Thymus (tissue), 11 donors: ENCODE results near the gene C16orf92. TPM values are rescaled to one million over a fixed set of nuclear protein-coding genes. Genes with fewer than 3 reads are reported as not detected.
"Not testable (repeated sequence)": the region's sequence is repeated elsewhere in the genome, so short reads cannot be mapped to it uniquely, and the experiment has no call there.

Experiments
- DNase-seq, 9 donors: peaks; one replicate each; pipeline ENCODE4 v3.0.0-alpha.2; 2013; ENCODE audit warnings: low spot score in 9 of 9, low read depth in 6 of 9, missing footprints in 1 of 9
- H3K27ac ChIP-seq, 2 donors: one replicate each; pipeline ENCODE4 v1.5.1; 2013; ENCODE audit warnings: control low read depth in 1 of 2, low read depth in 1 of 2, low read length in 1 of 2, mild to moderate bottlenecking in 1 of 2, moderate library complexity in 1 of 2
- H3K27me3 ChIP-seq, 2 donors: one replicate each; pipeline ENCODE4 v1.5.1; 2013; ENCODE audit warnings: low read length in 1 of 2; ENCODE audit not compliant: control insufficient read depth in 2 of 2, insufficient read depth in 1 of 2
- H3K36me3 ChIP-seq, 2 donors: one replicate each; pipeline ENCODE4 v1.5.1; 2013; ENCODE audit warnings: low read length in 1 of 2, mild to moderate bottlenecking in 1 of 2, moderate library complexity in 1 of 2; ENCODE audit not compliant: control insufficient read depth in 2 of 2, insufficient read depth in 2 of 2
- H3K4me1 ChIP-seq, 2 donors: one replicate each; pipeline ENCODE4 v1.5.1; 2013; ENCODE audit warnings: low read length in 2 of 2; ENCODE audit not compliant: control insufficient read depth in 2 of 2, insufficient read depth in 2 of 2
- H3K4me3 ChIP-seq, 2 donors: one replicate each; pipeline ENCODE4 v1.5.1; 2013; ENCODE audit warnings: low read length in 2 of 2, control low read depth in 1 of 2, mild to moderate bottlenecking in 1 of 2
- H3K9me3 ChIP-seq, 2 donors: one replicate each; pipeline ENCODE4 v1.5.1; 2013; ENCODE audit warnings: low read length in 1 of 2, mild to moderate bottlenecking in 1 of 2; ENCODE audit not compliant: control insufficient read depth in 2 of 2, insufficient read depth in 1 of 2
- WGBS: extraction: QIAGEN DNeasy Blood & Tissue Kit; methylation state at CpG from one replicate; pipeline ENCODE4 v1.1.7; 2013; 5-methylcytosine and 5-hydroxymethylcytosine counted together
- polyA plus RNA-seq: library from polyadenylated mRNA; stranded (reverse); fragments of 200-250 nt; gene quantifications from one replicate; pipeline ENCODE4 v1.2.3, GENCODE V29; 2013
- total RNA-seq: library from RNA; stranded (reverse); fragments of 120-200 nt; gene quantifications from one replicate; pipeline ENCODE4 v1.2.4, GENCODE V29; 2013
- donor health status: healthy.

Gene C16orf92
- total and polyA plus RNA-seq, 2 donors: not detected

GRCh38 chr16:30009085-30009862 is 13.7 kb upstream of the C16orf92 start:
- DNase-seq: no peak
- Histone ChIP-seq H3K4me3 (no peak overlapping the region), H3K9me3 (peaks cover 1 to 10% of the 10 kb centered on the region in 2 donors), H3K27me3 (peaks cover 29 to 61% of the 10 kb centered on the region in 2 donors), H3K27ac (no peak overlapping the region), H3K36me3 (peaks cover 9% of the 10 kb centered on the region in 2 donors), H3K4me1 (peaks cover 15 to 25% of the 10 kb centered on the region in 2 donors)
- 71% methylated on average over 26 of the region's 26 CpGs for WGBS

- 32% methylated on average over 34 of the region's 34 CpGs for WGBS
- H3K36me3 ChIP-seq: peaks cover 9% of the 10 kb centered on the region in 2 donors
Observed at GRCh38 chr16:30009990-30010843, 12.8 kb upstream of the C16orf92 start.

GRCh38 chr16:30010844-30011713 is 11.9 kb upstream of the C16orf92 start, which contains the start of gene DOC2A:
DOC2A (minus strand) TSS chr16:30011027; CDS start chr16:30010222, 805 bp downstream.
- peak within 1 kb of the TSS in 1 of 2 donors; percentile 53 for H3K4me3 ChIP-seq
- H3K4me1 ChIP-seq: peaks cover 7 to 12% of the 10 kb centered on the region in 2 donors
- WGBS: 1% methylated on average over 98 of the region's 99 CpGs
- H3K36me3 ChIP-seq: peaks cover under 1 to 5% of the 10 kb centered on the region in 2 donors
- H3K9me3 ChIP-seq: peaks cover 1 to 10% of the 10 kb centered on the region in 2 donors
- DNase-seq: peak in 1 of 9 donors; percentile 55
- H3K27ac ChIP-seq: no peak within 1 kb of the TSS
- peaks cover 29 to 67% of the 10 kb centered on the region in 2 donors for H3K27me3 ChIP-seq

More at GRCh38 chr16:30009990-30010843, 12.8 kb upstream of the C16orf92 start:
- Histone ChIP-seq H3K4me3 (peak overlapping the region in 1 of 2 donors; percentile 53), H3K27ac (no peak overlapping the region), H3K4me1 (peaks cover 7 to 15% of the 10 kb centered on the region in 2 donors), H3K27me3 (peaks cover 29 to 64% of the 10 kb centered on the region in 2 donors), H3K9me3 (peaks cover 1 to 10% of the 10 kb centered on the region in 2 donors)
- DNase-seq: no peak

GRCh38 chr16:30011714-30012504 is 11.1 kb upstream of the C16orf92 start:
- Histone ChIP-seq H3K36me3 (peaks cover 0 to 5% of the 10 kb centered on the region in 2 donors), H3K4me3 (peak overlapping the region in 1 of 2 donors; percentile 53), H3K9me3 (peaks cover 1 to 10% of the 10 kb centered on the region in 2 donors), H3K4me1 (peaks cover 7 to 12% of the 10 kb centered on the region in 2 donors), H3K27ac (no peak overlapping the region), H3K27me3 (peaks cover 29 to 74% of the 10 kb centered on the region in 2 donors)
- DNase-seq: no peak
- 25% methylated on average over 31 of the region's 31 CpGs for WGBS

- not testable (repeated sequence) for H3K36me3 ChIP-seq, H3K27ac ChIP-seq, H3K4me3 ChIP-seq, DNase-seq
- Histone ChIP-seq H3K27me3 (peaks cover 29 to 74% of the 10 kb centered on the region in 2 donors), H3K4me1 (peaks cover 7 to 12% of the 10 kb centered on the region in 2 donors), H3K9me3 (peaks cover 1 to 10% of the 10 kb centered on the region in 2 donors)
- WGBS: 87% methylated on average over 14 of the region's 14 CpGs
Observed at GRCh38 chr16:30012598-30012997, 10.4 kb upstream of the C16orf92 start.

- not testable (repeated sequence) for H3K4me1 ChIP-seq, H3K9me3 ChIP-seq, H3K27ac ChIP-seq, H3K36me3 ChIP-seq, H3K4me3 ChIP-seq, DNase-seq
- 98% methylated on average over 7 of the region's 7 CpGs for WGBS
- H3K27me3 ChIP-seq: peaks cover 20 to 62% of the 10 kb centered on the region in 2 donors
Observed at GRCh38 chr16:30015450-30015849, 7.5 kb upstream of the C16orf92 start.

- Histone ChIP-seq H3K27me3 (peaks cover 8 to 62% of the 10 kb centered on the region in 2 donors), H3K27ac (no peak overlapping the region), H3K4me1 (peaks cover 0 to 12% of the 10 kb centered on the region in 2 donors), H3K36me3 (no peaks in the 10 kb centered on the region), H3K4me3 (no peak overlapping the region), H3K9me3 (peaks cover 1 to 9% of the 10 kb centered on the region in 2 donors)
- no peak for DNase-seq
- 91% methylated on average over 8 of the region's 8 CpGs for WGBS
Observed at GRCh38 chr16:30016555-30017276, 6.3 kb upstream of the C16orf92 start.
